SK-N-MC (cell line): ENCODE results near the gene CACNA1F.

Source experiments
- EZH2 ChIP-seq: fragments of 200-600 bp; sonication (generic); IDR thresholded peaks from one replicate; pipeline ENCODE4 v1.6.1; 2017; ENCODE audit warnings: antibody characterized with exemption
- POLR2AphosphoS5 ChIP-seq: IDR thresholded peaks from 2 replicates; pipeline ENCODE4 v1.6.1; 2012; ENCODE audit warnings: mild to moderate bottlenecking, low read depth, low read length, borderline replicate concordance

DNA sequence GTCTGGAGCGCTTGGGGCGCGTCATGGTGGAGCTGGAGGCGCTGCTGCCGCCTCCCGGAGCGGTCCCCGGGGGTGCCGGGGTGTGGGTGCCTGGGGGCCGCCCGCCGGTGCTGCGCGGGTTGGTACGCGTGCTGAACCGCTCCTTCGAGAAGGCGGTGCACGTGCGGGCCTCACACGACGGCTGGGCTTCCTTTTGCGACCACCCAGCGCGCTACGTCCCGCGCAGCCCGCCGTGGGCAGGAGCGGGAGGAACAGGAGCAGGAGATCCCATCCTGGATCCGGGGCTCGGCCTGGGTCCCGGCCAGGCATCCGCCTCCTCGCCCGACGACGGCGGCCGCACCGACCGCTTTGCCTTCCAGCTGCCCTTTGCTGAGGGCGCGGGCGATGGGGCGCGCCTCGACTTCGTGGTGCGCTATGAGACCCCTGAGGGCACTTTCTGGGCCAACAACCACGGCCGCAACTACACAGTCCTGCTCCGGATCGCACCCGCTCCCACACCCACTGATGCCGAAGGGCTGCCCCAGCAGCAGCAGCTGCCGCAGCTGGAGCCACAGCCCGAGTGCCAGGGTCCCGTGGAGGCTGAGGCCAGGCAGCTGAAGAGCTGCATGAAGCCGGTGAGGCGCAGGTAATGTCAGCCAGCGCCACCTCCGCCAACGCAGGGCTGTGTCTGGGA is 37.2 kb upstream of the CACNA1F start:
- TF ChIP-seq EZH2 (no peak), POLR2AphosphoS5 (no peak)
